Esophagus muscularis mucosa (tissue), 3 donors: ENCODE measurements around the gene ANKS1B.

Experiments
- POLR2A ChIP-seq: fragments of 450-650 bp; IDR thresholded peaks from one replicate; pipeline ENCODE4 v1.6.1; 2017; ENCODE audit warnings: antibody characterized with exemption, moderate library complexity, mild to moderate bottlenecking, low read depth
- TF ChIP-seq, protein P1 (sequence below), 3 experiments: fragments of 200-600 bp in 2 of 3; fragments of 450-650 bp in 1 of 3; sonication (generic) in 2 of 3; IDR thresholded peaks; one replicate each; pipeline ENCODE4 v1.5.1; 2017 to 2019; ENCODE audit warnings: antibody characterized with exemption in 3 of 3, mild to moderate bottlenecking in 2 of 3, moderate library complexity in 1 of 3

DNA sequence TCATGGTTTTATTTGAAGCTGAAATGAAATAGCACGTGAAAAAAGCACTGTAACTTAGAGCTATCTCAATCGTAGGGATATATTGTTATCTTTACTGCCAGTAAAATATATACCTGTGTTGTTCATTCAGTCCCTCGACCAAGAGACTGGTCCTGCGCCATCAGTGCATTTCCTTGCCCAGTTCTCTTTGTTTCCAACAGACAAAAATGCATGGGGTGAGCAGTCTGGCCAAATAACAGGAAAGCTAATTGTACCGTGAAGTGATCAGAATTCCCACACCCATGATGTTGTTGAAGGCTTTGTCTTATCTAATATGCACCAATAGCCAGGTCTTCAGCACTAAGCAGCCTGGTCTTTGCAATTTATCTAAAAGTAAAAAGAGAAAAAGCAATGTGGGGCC is 814.3 kb downstream of the ANKS1B start:
- TF ChIP-seq, protein P1, sequence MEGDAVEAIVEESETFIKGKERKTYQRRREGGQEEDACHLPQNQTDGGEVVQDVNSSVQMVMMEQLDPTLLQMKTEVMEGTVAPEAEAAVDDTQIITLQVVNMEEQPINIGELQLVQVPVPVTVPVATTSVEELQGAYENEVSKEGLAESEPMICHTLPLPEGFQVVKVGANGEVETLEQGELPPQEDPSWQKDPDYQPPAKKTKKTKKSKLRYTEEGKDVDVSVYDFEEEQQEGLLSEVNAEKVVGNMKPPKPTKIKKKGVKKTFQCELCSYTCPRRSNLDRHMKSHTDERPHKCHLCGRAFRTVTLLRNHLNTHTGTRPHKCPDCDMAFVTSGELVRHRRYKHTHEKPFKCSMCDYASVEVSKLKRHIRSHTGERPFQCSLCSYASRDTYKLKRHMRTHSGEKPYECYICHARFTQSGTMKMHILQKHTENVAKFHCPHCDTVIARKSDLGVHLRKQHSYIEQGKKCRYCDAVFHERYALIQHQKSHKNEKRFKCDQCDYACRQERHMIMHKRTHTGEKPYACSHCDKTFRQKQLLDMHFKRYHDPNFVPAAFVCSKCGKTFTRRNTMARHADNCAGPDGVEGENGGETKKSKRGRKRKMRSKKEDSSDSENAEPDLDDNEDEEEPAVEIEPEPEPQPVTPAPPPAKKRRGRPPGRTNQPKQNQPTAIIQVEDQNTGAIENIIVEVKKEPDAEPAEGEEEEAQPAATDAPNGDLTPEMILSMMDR (IDR thresholded peaks at IDR 0.05): no peak
- no peak for TF ChIP-seq POLR2A
